ENCODE measurements around the gene DNAJC6. TPM values are rescaled to one million over a fixed set of nuclear protein-coding genes. Genes with fewer than 3 reads are reported as not detected.

The DNAJC6 gene
- total RNA-seq, 3 donors from 2014 or later: 1.6 to 9.6 (median 1.8) TPM

DNA sequence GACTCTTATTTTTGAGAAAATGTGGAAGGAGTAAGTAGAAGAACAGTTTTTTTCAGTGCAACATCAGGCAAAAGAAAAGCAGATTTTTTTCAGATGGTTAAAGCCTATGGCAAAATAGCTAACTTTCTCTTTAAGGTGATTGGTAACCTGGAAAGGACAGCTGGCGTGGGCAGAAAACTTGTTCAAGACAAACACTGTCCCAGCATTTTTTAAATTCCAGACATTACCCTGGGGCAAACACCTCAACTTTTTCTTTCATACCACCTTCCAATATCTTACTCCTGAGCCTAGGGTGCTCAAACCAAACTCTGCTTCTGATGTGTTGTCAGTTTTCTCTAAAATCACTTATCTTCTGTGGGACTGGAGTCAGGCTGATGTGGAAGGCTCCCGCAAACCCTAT, 108.4 kb downstream of the DNAJC6 start:
- H3K9me3 ChIP-seq: no peaks in the 10 kb centered on the region
- DNase-seq (no peak), ATAC-seq (no peak)
- TF ChIP-seq, protein P1, sequence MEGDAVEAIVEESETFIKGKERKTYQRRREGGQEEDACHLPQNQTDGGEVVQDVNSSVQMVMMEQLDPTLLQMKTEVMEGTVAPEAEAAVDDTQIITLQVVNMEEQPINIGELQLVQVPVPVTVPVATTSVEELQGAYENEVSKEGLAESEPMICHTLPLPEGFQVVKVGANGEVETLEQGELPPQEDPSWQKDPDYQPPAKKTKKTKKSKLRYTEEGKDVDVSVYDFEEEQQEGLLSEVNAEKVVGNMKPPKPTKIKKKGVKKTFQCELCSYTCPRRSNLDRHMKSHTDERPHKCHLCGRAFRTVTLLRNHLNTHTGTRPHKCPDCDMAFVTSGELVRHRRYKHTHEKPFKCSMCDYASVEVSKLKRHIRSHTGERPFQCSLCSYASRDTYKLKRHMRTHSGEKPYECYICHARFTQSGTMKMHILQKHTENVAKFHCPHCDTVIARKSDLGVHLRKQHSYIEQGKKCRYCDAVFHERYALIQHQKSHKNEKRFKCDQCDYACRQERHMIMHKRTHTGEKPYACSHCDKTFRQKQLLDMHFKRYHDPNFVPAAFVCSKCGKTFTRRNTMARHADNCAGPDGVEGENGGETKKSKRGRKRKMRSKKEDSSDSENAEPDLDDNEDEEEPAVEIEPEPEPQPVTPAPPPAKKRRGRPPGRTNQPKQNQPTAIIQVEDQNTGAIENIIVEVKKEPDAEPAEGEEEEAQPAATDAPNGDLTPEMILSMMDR (IDR thresholded peaks at IDR 0.05): no peak
- no peak overlapping the region for H3K4me3 ChIP-seq
- intact Hi-C loops (cut with DNase I, micrococcal nuclease): no loop called here
- H3K36me3 ChIP-seq (ENCODE audit: low read depth): no peaks in the 10 kb centered on the region
- peaks cover 7% of the 10 kb centered on the region for H3K4me1 ChIP-seq (ENCODE audit: low read depth)

- no peaks in the 10 kb centered on the region for H3K36me3 ChIP-seq (ENCODE audit: low read depth)
- no peaks in the 10 kb centered on the region for H3K9me3 ChIP-seq
- H3K4me1 ChIP-seq (ENCODE audit: low read depth): peaks cover 7% of the 10 kb centered on the region
- no peak overlapping the region for H3K4me3 ChIP-seq
- intact Hi-C loops (cut with DNase I, micrococcal nuclease): no loop called here
- TF ChIP-seq, protein P1 (IDR thresholded peaks at IDR 0.05): no peak
- ATAC-seq (no peak), DNase-seq (no peak)
These were observed 109.3 kb downstream of the DNAJC6 start for GRCh38 chr1:65418522-65419185.

GRCh38 chr1:65419681-65420589, 110.6 kb downstream of the DNAJC6 start:
- peaks cover 7% of the 10 kb centered on the region for H3K4me1 ChIP-seq (ENCODE audit: low read depth)
- peak; percentile 93 for ATAC-seq
- no peaks in the 10 kb centered on the region for H3K36me3 ChIP-seq (ENCODE audit: low read depth)
- H3K4me3 ChIP-seq: peak overlapping the region; percentile 58
- no peaks in the 10 kb centered on the region for H3K9me3 ChIP-seq
- peak; percentile 98 to 99 (median 99) for DNase-seq
- intact Hi-C loops (cut with DNase I, micrococcal nuclease): no loop called here
- TF ChIP-seq, protein P1 (IDR thresholded peaks at IDR 0.05): no peak

GRCh38 chr1:65420590-65421350, 111.4 kb downstream of the DNAJC6 start, which contains the start of the genes LEPR and LEPROT:
LEPR (plus strand) TSS chr1:65420668; CDS start chr1:65565566, 144,898 bp downstream.
LEPROT (plus strand) TSS chr1:65420668; CDS start chr1:65420725, 57 bp downstream.
- peak within 1 kb of the TSS; percentile 58 for H3K4me3 ChIP-seq
- ATAC-seq (no peak), DNase-seq (no peak)
- peaks cover 7% of the 10 kb centered on the region for H3K4me1 ChIP-seq (ENCODE audit: low read depth)
- TF ChIP-seq, protein P1 (IDR thresholded peaks at IDR 0.05): no peak
- H3K36me3 ChIP-seq (ENCODE audit: low read depth): no peaks in the 10 kb centered on the region
- H3K9me3 ChIP-seq: no peaks in the 10 kb centered on the region
- intact Hi-C loops (cut with DNase I, micrococcal nuclease): no loop called here

- H3K4me1 ChIP-seq (ENCODE audit: low read depth): peaks cover 7% of the 10 kb centered on the region
- H3K36me3 ChIP-seq (ENCODE audit: low read depth): no peaks in the 10 kb centered on the region
- DNase-seq (no peak), ATAC-seq (no peak)
- H3K4me3 ChIP-seq: peak overlapping the region; percentile 58
- TF ChIP-seq, protein P1 (IDR thresholded peaks at IDR 0.05): no peak
- intact Hi-C loops (cut with DNase I, micrococcal nuclease): no loop called here
- H3K9me3 ChIP-seq: no peaks in the 10 kb centered on the region
These were observed 112.1 kb downstream of the DNAJC6 start for GRCh38 chr1:65421351-65422025.

Measured in mucosa of descending colon (tissue), 3 donors.